Right lobe of liver (tissue), 6 donors: ENCODE data around the gene TIMM13. TPM values are rescaled to one million over a fixed set of nuclear protein-coding genes. Genes with fewer than 3 reads are reported as not detected.
A peak's percentile ranks its signal among the peaks of the same experiment; 100 is the strongest.

Experiments
- ATAC-seq, 4 donors: fragments of 200-7000 bp; cut with Tn5 transposase; one replicate each; pipeline ENCODE4 v1.9.1; 2020; ENCODE audit warnings: mild to moderate bottlenecking in 4 of 4, moderate library complexity in 4 of 4
- DNase-seq, 3 donors: peaks; one replicate each; pipeline ENCODE4 v3.0.0-alpha.2; 2020
- H3K27ac ChIP-seq, 3 donors: fragments of 200-600 bp; one replicate each; pipeline ENCODE4 v1.8.0; 2022
- H3K27me3 ChIP-seq, 2 donors: fragments of 200-600 bp; one replicate each; pipeline ENCODE4 v1.8.0; 2022
- H3K36me3 ChIP-seq, 4 donors: fragments of 200-600 bp; sonication (generic) in 1 of 4; one replicate each; pipeline versions ENCODE4 v1.5.1 to v1.8.0; 2017 to 2022; ENCODE audit warnings: control low read depth in 1 of 4
- H3K4me1 ChIP-seq, 4 donors: fragments of 200-600 bp; sonication (generic) in 1 of 4; one replicate each; pipeline versions ENCODE4 v1.5.1 to v1.8.0; 2017 to 2022; ENCODE audit warnings: control low read depth in 1 of 4
- H3K4me3 ChIP-seq, 3 donors: fragments of 200-600 bp; one replicate each; pipeline ENCODE4 v1.8.0; 2022
- H3K9me3 ChIP-seq, 4 donors: fragments of 200-600 bp; sonication (generic) in 1 of 4; one replicate each; pipeline versions ENCODE4 v1.5.1 to v1.8.0; 2017 to 2022; ENCODE audit warnings: control low read depth in 1 of 4
- POLR2A ChIP-seq: fragments of 450-650 bp; IDR thresholded peaks from one replicate; pipeline ENCODE4 v1.6.1; 2017; ENCODE audit warnings: antibody characterized with exemption, mild to moderate bottlenecking
- WGBS: methylation state at CpG from one replicate; pipeline ENCODE4 v1.1.6; 2018; ENCODE audit warnings: low coverage, low lambda C conversion rate; ENCODE audit not compliant: insufficient coverage; ENCODE audit errors: missing lambda C conversion rate; 5-methylcytosine and 5-hydroxymethylcytosine counted together
- intact Hi-C, 2 donors: fragments of 100-400 bp; cut with DNase I; formaldehyde crosslinking; loops; one replicate each; pipeline versions ENCODE4 v1.11.2 to v1.14.1; 2022
- total RNA-seq, 6 experiments: library from RNA; depleted of rRNA in 2 of 6; stranded (reverse); fragments of >200 nt in 2 of 6; fragmentation: NEBNext Ultra II Directional in 3 of 6; extraction: Animal tissue kit (Norgen Biotek cat#: 25700) in 3 of 6; gene quantifications; one replicate each; pipeline versions ENCODE4 v1.1.0 to v1.2.4, GENCODE V29; 2016 to 2023
- TF ChIP-seq, protein P1 (sequence below), 4 donors: fragments of 200-600 bp in 3 of 4; fragments of 450-650 bp in 1 of 4; IDR thresholded peaks; one replicate each; pipeline versions ENCODE4 v1.5.1 to v1.8.0; 2016 to 2022; ENCODE audit warnings: antibody characterized with exemption in 4 of 4, mild to moderate bottlenecking in 2 of 4
- donor health status: DM: no; HTN: yes; CAD: no.
- donor health status: DM: no; HTN: no; CAD: no.
- donor health status: DM: no; HTN: no; CAD: no.
- donor health status: DM: no; HTN: yes; CAD: no.
- donor health status: DM: no; HTN: yes; CAD: no.

The TIMM13 gene
- total RNA-seq, 6 experiments from 2014 or later, result 35.5 to 59.8 (median 51.1) TPM

DNA sequence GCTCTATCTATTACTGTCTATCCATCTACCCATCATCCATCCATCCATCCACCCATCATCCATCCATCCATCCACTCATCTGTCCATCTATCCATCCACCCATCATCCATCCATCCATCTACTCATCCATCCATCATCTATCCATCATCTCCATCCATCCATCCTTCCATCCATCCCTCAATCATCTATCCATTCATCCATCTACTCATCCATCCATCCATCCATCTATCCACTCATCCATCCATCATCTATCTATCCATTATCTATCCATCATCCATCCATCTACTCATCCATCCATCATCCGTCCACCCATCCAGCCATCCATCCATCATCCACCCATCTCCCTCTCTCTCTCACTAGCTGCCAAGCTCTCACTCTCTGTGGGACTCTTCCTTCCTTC, 13.1 kb upstream of the TIMM13 start:
- peaks cover 0 to 7% (median 2%) of the 10 kb centered on the region in 4 donors for H3K36me3 ChIP-seq

DNA sequence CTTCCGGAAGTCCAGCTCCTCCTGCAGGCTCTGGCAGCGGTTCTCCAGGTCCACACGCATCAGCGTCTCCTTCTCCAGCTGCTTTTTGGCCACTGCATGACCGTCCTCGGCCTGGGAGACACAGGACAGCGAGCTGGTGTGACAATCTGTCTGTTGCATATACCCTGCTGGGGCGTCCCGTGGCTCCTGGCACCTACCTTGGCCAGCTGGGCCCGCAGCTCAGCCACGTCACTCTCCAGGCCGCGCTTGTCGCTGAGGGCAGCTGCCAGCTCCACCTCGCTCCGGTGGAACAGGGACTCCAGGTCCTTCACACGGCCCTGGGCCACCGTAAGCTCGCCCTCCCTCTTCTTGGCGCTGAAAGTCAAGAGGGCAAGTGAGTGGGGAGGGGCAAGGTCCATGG, 10.8 kb upstream of the TIMM13 start:
- intact Hi-C loops, result no loop called here
- ATAC-seq (no peak), DNase-seq (no peak)
- TF ChIP-seq POLR2A, result no peak
- TF ChIP-seq, protein P1, sequence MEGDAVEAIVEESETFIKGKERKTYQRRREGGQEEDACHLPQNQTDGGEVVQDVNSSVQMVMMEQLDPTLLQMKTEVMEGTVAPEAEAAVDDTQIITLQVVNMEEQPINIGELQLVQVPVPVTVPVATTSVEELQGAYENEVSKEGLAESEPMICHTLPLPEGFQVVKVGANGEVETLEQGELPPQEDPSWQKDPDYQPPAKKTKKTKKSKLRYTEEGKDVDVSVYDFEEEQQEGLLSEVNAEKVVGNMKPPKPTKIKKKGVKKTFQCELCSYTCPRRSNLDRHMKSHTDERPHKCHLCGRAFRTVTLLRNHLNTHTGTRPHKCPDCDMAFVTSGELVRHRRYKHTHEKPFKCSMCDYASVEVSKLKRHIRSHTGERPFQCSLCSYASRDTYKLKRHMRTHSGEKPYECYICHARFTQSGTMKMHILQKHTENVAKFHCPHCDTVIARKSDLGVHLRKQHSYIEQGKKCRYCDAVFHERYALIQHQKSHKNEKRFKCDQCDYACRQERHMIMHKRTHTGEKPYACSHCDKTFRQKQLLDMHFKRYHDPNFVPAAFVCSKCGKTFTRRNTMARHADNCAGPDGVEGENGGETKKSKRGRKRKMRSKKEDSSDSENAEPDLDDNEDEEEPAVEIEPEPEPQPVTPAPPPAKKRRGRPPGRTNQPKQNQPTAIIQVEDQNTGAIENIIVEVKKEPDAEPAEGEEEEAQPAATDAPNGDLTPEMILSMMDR (IDR thresholded peaks at IDR 0.05), result no peak
- Histone ChIP-seq H3K36me3 (peaks cover 0 to 15% (median 5%) of the 10 kb centered on the region in 4 donors), H3K4me1 (no peaks in the 10 kb centered on the region), H3K4me3 (no peak overlapping the region), H3K9me3 (no peaks in the 10 kb centered on the region), H3K27ac (no peak overlapping the region), H3K27me3 (no peaks in the 10 kb centered on the region)
- 100% methylated on average over 2 of the region's 20 CpGs for WGBS

More for the DNA sequence above, 13.1 kb upstream of the TIMM13 start:
- intact Hi-C loops, result no loop called here
- no peaks in the 10 kb centered on the region for H3K4me1 ChIP-seq
- WGBS, result 86% methylated on average over 1 of the region's 1 CpG
- H3K9me3 ChIP-seq, result no peaks in the 10 kb centered on the region
- no peaks in the 10 kb centered on the region for H3K27me3 ChIP-seq
- no peak overlapping the region for H3K27ac ChIP-seq
- ATAC-seq (no peak), DNase-seq (no peak)
- H3K4me3 ChIP-seq, result no peak overlapping the region
- TF ChIP-seq, protein P1 (IDR thresholded peaks at IDR 0.05), result no peak
- no peak for TF ChIP-seq POLR2A

DNA sequence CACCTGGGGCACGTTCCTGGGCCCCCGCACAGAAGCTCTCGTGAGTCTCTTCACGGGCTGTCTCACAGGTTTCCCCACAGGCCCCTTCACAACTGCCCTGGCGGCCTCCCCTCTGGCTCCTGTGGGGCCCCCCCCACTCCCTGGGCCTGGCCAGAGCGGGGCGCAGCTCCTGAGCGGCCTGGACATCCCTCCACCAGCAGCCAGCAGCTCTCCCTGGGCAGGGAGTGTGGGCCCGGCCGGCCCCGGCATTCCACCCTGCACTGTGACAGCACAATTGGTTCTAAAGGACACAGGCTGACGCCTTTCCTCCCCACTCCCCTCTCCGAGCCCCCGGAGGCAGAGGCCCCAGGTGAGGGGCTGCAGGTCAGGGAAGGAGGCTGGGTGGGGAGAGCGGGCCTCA, 9.5 kb upstream of the TIMM13 start:
- H3K27ac ChIP-seq, result no peak overlapping the region
- no peak overlapping the region for H3K4me3 ChIP-seq
- peaks cover 0 to 15% (median 5%) of the 10 kb centered on the region in 4 donors for H3K36me3 ChIP-seq
- ATAC-seq, result peak in 1 of 4 donors; percentile 12
- DNase-seq, result peak in 1 of 3 donors; percentile 47
- WGBS, result no CpG with 5 or more reads among the region's 15 CpGs
- TF ChIP-seq, protein P1 (IDR thresholded peaks at IDR 0.05), result no peak
- no peak for TF ChIP-seq POLR2A
- H3K9me3 ChIP-seq, result no peaks in the 10 kb centered on the region
- H3K27me3 ChIP-seq, result no peaks in the 10 kb centered on the region
- intact Hi-C loops, result no loop called here
- no peaks in the 10 kb centered on the region for H3K4me1 ChIP-seq

DNA sequence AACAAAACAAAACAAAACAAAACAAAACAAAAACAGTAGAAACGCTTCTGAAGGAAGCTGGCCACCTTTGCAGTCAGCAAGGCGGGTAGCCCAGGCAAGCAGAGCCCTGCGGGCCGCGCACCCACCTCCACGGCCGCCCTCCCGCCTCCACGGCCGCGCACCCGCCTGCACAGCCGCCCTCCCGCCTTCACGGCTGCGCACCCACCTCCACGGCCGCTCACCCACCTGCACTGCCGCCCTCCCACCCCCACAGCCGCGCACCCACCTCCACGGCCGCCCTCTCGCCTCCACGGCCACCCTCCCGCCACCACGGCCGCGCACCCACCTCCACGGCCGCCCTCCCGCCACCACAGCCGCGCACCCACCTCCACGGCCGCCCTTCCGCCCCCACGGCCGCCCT, 9.0 kb upstream of the TIMM13 start:
- TF ChIP-seq POLR2A, result no peak
- TF ChIP-seq, protein P1 (IDR thresholded peaks at IDR 0.05), result no peak
- Histone ChIP-seq H3K4me1 (no peaks in the 10 kb centered on the region), H3K27ac (no peak overlapping the region), H3K36me3 (peaks cover 0 to 15% (median 5%) of the 10 kb centered on the region in 4 donors), H3K9me3 (no peaks in the 10 kb centered on the region), H3K4me3 (no peak overlapping the region), H3K27me3 (no peaks in the 10 kb centered on the region)
- ATAC-seq, result no peak
- 96% methylated on average over 14 of the region's 39 CpGs for WGBS
- intact Hi-C loops, result no loop called here
- DNase-seq, result no peak
